Measurements from ENCODE around the gene MRPS26. TPM values are rescaled to one million over a fixed set of nuclear protein-coding genes. Genes with fewer than 3 reads are reported as not detected.
"Not testable (repeated sequence)": the region's sequence is repeated elsewhere in the genome, so short reads cannot be mapped to it uniquely, and the experiment has no call there.

Gene MRPS26
- total RNA-seq, 4 donors from 2014 or later = 58.7 to 69.8 (median 62.8) TPM

DNA sequence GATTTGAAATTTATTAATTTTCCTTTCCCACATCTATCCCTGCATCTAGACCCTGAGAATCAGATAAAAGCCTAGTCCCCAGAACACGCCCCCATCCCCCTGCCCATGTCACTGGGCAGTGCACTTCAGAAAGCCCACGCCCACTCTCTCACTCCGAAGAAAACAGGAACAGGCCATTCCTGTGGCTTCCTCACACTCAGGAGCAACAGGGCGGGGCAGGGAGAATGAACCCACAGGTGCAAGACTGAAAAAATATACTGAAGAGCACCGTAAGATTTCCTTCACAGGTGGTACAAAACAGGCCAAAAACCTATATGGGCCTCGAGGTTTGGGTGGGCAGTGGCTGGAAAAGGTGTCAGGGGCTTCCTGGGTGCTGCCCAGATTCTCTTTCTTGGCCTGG lies 29.0 kb downstream of the MRPS26 start:
- H3K4me3 ChIP-seq = no peak overlapping the region
- no peaks in the 10 kb centered on the region for H3K36me3 ChIP-seq
- H3K4me1 ChIP-seq = no peaks in the 10 kb centered on the region
- no peak for DNase-seq
- TF ChIP-seq, protein P1, sequence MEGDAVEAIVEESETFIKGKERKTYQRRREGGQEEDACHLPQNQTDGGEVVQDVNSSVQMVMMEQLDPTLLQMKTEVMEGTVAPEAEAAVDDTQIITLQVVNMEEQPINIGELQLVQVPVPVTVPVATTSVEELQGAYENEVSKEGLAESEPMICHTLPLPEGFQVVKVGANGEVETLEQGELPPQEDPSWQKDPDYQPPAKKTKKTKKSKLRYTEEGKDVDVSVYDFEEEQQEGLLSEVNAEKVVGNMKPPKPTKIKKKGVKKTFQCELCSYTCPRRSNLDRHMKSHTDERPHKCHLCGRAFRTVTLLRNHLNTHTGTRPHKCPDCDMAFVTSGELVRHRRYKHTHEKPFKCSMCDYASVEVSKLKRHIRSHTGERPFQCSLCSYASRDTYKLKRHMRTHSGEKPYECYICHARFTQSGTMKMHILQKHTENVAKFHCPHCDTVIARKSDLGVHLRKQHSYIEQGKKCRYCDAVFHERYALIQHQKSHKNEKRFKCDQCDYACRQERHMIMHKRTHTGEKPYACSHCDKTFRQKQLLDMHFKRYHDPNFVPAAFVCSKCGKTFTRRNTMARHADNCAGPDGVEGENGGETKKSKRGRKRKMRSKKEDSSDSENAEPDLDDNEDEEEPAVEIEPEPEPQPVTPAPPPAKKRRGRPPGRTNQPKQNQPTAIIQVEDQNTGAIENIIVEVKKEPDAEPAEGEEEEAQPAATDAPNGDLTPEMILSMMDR (IDR thresholded peaks at IDR 0.05 in 4 of 5, conservative IDR thresholded peaks at IDR 0.05 in 1 of 5) = no peak
- no peak for TF ChIP-seq POLR2A (IDR thresholded peaks at IDR 0.05)
- H3K27ac ChIP-seq = no peak overlapping the region
- in situ Hi-C loops (cut with MboI; ENCODE audit: low sequenced_read_pairs in 4 of 4) (loop anchor here in 2 of 4 donors (25.0 kb wide), 2 partner anchors 112 to 237 kb away; no protein-coding TSS in a partner anchor), intact Hi-C loops (cut with DNase I; ENCODE audit: low total_unique reads) (no loop called here)
- H3K9me3 ChIP-seq = no peaks in the 10 kb centered on the region
- ATAC-seq = no peak
- H3K27me3 ChIP-seq = peaks cover 13 to 24% (median 19%) of the 10 kb centered on the region in 3 donors

DNA sequence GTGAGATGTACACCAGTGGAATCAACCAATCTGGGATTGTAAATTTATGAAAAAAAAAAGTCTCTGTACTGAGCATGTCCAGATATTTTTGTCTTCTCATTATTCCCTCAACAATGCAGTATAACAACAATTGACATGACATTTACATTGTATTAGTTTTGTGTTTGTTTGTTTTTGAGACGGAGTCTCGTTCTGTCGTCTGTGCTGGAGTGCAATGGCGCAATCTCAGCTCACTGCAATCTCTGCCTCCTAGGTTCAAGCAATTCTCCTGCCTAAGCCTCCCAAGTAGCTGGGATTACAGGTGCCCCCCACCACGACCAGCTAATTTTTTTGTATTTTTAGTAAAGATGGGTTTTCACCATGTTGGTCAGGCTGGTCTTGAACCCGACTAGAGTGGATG lies 29.5 kb downstream of the MRPS26 start:
- H3K27ac ChIP-seq; ATAC-seq; DNase-seq; in situ Hi-C loops (cut with MboI; ENCODE audit: low sequenced_read_pairs in 4 of 4); intact Hi-C loops (cut with DNase I; ENCODE audit: low total_unique reads); H3K36me3 ChIP-seq; H3K9me3 ChIP-seq; H3K4me3 ChIP-seq; H3K4me1 ChIP-seq: not testable (repeated sequence)
- H3K27me3 ChIP-seq = peaks cover 13 to 24% (median 19%) of the 10 kb centered on the region in 3 donors

GRCh38 chr20:3077618-3078134 lies 31.8 kb downstream of the MRPS26 start:
- H3K27ac ChIP-seq = no peak overlapping the region
- in situ Hi-C loops (cut with MboI; ENCODE audit: low sequenced_read_pairs in 4 of 4) (no loop called here), intact Hi-C loops (cut with DNase I; ENCODE audit: low total_unique reads) (no loop called here)
- DNase-seq (no peak), ATAC-seq (no peak)
- no peaks in the 10 kb centered on the region for H3K9me3 ChIP-seq
- H3K4me1 ChIP-seq = peaks cover 11% of the 10 kb centered on the region in 2 donors
- no peaks in the 10 kb centered on the region for H3K36me3 ChIP-seq
- TF ChIP-seq POLR2A (IDR thresholded peaks at IDR 0.05) = no peak
- TF ChIP-seq, protein P1 (IDR thresholded peaks at IDR 0.05 in 4 of 5, conservative IDR thresholded peaks at IDR 0.05 in 1 of 5) = no peak
- H3K27me3 ChIP-seq = peaks cover 3 to 6% (median 4%) of the 10 kb centered on the region in 3 donors
- H3K4me3 ChIP-seq = no peak overlapping the region

DNA sequence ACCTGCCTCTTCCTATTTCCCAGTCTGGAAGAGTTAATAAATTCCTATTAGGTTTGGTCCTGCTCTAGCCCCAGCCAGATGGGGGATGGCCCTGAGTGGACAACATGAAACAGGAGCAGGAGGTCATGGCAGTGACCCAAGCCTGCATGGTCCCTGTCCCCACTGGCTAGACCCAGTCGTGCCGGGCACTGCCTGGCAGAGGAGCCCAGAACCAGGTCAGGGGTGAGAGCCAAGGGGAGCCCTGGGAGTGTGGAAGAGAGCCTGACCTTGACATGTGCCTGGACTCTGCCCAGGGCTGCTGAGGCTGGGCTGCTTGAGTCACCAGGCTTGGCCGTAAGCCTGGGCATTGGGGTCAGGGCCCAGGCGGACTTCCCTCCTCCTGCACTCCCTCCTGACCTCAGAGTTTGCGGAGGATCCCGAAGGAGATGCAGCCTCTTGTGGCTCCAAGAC lies 35.1 kb downstream of the MRPS26 start:
- H3K27ac ChIP-seq = peak overlapping the region; percentile 45 to 66 (median 56)
- H3K9me3 ChIP-seq = no peaks in the 10 kb centered on the region
- peaks cover 5 to 15% (median 10%) of the 10 kb centered on the region in 3 donors for H3K27me3 ChIP-seq
- peaks cover 11% of the 10 kb centered on the region in 2 donors for H3K4me1 ChIP-seq
- H3K4me3 ChIP-seq = no peak overlapping the region
- DNase-seq (peak; percentile 80 to 88), ATAC-seq (peak; percentile 95 to 96)
- TF ChIP-seq POLR2A (IDR thresholded peaks at IDR 0.05) = no peak
- TF ChIP-seq, protein P1 (IDR thresholded peaks at IDR 0.05 in 4 of 5, conservative IDR thresholded peaks at IDR 0.05 in 1 of 5) = no peak
- in situ Hi-C loops (cut with MboI; ENCODE audit: low sequenced_read_pairs in 4 of 4) (no loop called here), intact Hi-C loops (cut with DNase I; ENCODE audit: low total_unique reads) (no loop called here)
- no peaks in the 10 kb centered on the region for H3K36me3 ChIP-seq

GRCh38 chr20:3081641-3082040 lies 35.8 kb downstream of the MRPS26 start:
- H3K4me3 ChIP-seq = no peak overlapping the region
- H3K36me3 ChIP-seq = no peaks in the 10 kb centered on the region
- DNase-seq (no peak), ATAC-seq (no peak)
- no peak for TF ChIP-seq POLR2A (IDR thresholded peaks at IDR 0.05)
- TF ChIP-seq, protein P1 (IDR thresholded peaks at IDR 0.05 in 4 of 5, conservative IDR thresholded peaks at IDR 0.05 in 1 of 5) = no peak
- H3K9me3 ChIP-seq = no peaks in the 10 kb centered on the region
- H3K27me3 ChIP-seq = peaks cover 5 to 15% (median 10%) of the 10 kb centered on the region in 3 donors
- intact Hi-C loops (cut with DNase I; ENCODE audit: low total_unique reads) = no loop called here
- in situ Hi-C loops (cut with MboI; ENCODE audit: low sequenced_read_pairs in 4 of 4) = no loop called here
- peaks cover 11% of the 10 kb centered on the region in 2 donors for H3K4me1 ChIP-seq
- no peak overlapping the region for H3K27ac ChIP-seq
